GM21528 (cell line): ENCODE measurements around the gene LRPAP1.
"Not testable (repeated sequence)": the region's sequence is repeated elsewhere in the genome, so short reads cannot be mapped to it uniquely, and the experiment has no call there.

ENCODE experiments used
- ATAC-seq: cut with Tn5 transposase; IDR thresholded peaks from one replicate; pipeline ENCODE4 v1.9.1; 2021; ENCODE audit warnings: mild to moderate bottlenecking, moderate library complexity; ENCODE audit not compliant: unreplicated experiment, low FRiP score

LRPAP1 gene

DNA sequence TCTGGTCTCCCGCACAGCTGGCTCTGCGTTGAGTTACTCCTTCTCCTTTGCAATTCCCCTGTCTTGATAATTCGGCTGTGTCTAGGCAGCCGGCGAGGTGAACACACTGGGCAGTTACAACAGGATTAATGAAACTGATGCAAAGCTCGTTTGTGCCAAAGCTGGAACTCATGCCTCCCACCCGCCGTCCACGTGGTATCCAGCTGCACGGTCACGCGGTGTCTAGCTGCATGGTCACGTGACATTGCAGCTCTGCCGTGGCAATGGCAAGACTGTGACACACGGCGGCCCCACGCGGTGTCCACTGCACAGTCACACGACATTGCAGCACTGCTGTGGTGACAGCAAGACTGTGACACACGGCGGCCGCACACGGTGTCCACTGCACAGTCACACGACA is 31.2 kb upstream of the LRPAP1 start:
- ATAC-seq, result no peak

DNA sequence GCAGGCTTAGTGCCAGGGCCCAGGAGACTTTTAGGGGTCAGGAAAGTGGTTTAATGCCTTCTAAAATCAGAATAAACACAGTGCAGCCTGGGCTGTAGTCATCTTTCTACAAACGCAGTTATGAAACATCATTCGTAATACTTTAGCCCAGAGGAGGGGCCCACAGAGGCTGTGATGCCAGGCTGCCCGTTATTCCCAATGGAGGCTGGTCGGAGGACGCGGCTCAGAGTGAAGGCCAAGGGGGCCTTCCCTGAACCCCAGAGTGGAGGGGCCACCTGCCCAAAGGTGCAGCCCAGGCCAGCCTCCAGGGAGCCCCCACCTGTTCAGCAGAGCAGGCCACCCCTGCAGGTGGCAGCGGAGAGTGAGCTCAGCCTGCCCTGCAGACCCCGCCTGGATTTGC is 29.9 kb upstream of the LRPAP1 start:
- ATAC-seq, result not testable (repeated sequence)

DNA sequence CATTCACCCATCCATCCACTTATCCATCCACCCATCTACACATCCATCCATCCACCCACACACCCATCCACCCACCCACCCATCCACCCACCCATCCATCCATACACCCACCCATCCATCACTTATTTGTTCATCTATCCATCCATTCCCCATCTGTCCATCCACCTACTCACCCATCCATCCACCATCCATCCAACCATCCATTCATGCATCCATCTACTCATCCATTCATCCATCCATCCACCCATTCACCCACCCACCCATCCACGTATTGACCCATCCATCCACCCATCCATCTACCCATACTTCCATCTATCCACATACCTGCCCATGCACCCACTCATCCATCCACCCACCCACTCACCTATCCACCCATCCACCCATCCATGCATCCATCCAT is 28.2 kb upstream of the LRPAP1 start:
- not testable (repeated sequence) for ATAC-seq

DNA sequence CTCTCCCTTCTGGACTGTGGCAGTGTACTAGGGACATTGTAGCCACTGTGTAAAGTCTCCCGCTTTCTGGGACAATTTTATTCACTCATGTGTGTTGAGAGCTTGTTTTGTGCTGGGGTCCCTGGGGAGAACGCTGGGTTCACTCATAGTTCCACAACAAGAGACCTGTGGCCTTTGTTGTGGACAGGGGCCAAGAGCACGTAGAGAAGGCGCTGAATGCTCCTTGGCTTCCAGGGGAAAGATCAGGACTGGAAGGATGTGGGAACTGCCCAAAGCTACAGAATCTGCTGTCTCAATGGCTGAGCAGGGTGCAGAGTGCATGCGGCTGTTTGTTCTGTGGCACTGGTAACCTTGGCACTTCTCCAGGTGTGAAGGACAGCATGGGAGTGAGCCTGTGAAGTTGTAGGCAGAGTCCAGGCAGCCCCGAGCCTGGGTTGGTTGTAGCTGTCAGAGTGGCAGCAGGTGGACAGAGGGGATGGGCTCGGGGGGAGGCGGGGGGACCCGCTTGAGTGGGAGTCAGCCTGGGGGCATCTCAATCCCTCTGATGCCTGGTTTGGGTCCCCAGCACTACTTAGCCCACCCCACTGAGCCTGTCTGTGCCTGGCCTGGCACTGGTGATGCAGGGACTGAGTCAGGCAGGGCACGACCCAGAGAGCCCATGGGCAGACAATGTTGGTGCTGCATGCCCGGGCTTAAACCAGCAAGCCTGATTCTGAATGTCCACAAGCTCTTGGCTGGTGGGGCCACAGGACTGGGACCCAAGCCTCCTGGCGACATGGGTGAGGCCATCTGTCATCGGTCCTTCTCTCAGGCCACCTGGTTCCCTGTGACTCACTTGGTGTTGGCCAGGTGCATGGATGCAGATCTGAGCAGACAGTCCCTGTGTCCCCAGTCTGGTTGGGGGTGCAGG is 27.4 kb upstream of the LRPAP1 start:
- not testable (repeated sequence) for ATAC-seq

DNA sequence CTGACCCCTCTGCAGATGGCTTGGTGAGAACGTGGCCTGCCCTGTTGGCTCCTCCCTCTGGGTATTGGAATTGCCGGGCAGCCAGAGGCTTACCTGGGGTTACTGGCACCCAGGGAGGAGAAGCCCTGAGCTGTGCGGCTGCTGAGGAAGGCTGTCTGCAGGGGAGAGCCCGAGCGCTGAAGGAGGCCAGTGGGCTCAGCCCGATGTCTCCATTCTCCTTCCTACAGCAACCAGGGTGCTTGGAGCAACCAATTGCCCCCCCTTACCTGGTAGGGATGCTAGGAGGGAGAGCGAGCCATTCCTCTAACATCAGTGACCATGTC is 26.3 kb upstream of the LRPAP1 start:
- not testable (repeated sequence) for ATAC-seq

DNA sequence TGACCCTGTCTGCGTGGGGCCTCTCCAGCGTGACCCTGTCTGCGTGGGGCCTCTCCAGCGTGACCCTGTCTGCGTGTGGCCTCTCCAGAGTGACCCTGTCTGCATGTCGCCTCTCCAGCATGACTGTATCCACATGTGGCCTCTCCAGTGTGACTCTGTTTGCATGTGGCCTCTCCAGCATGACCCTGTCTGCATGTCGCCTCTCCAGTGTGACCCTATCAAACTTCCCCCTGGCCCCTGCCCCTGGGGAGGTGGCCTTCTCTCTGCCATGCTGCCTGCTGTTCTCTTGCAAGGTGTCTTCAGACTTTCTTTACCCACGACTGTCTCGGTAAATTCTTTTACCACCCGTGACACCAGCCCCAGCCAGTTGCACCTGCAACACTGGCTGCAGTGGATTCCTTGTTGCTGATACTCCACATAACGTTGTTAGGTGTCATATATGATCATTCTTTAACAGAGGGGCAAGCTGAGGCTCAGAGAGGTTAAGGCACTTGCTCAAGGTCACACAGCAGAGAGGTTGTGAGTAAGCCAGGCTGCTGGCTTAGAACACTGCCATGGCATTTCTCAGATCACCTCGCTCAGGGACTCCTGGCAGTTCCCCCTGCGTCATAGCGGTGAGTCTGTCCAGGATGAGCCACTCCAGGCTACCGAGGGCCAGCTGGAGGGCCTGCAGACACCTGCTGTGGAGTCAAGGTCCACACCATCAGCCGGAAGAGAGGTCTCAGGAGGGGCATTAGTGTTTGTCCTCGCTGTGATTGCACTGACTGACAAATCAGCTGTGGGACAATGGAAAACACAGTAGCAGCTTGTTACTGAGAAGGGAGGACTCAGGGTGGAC is 25.7 kb upstream of the LRPAP1 start:
- ATAC-seq, result not testable (repeated sequence)

DNA sequence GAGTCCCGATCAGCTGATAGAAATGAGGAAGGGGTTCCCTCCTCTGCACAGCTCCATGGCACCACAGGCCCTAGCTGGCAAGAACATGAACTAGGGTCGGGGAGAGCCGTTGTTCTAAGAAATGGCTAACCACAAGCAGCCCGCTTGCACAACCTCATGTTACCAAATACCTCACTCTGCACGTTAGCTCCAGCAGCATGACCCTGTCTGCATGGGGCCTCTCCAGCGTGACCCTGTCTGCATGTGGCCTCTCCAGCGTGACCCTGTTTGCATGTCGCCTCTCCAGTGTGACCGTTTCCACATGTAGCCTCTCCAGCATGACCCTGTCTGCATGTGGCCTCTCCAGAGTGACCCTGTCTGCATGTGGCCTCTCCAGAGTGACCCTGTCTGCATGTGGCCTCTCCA is 24.9 kb upstream of the LRPAP1 start:
- ATAC-seq, result not testable (repeated sequence)

DNA sequence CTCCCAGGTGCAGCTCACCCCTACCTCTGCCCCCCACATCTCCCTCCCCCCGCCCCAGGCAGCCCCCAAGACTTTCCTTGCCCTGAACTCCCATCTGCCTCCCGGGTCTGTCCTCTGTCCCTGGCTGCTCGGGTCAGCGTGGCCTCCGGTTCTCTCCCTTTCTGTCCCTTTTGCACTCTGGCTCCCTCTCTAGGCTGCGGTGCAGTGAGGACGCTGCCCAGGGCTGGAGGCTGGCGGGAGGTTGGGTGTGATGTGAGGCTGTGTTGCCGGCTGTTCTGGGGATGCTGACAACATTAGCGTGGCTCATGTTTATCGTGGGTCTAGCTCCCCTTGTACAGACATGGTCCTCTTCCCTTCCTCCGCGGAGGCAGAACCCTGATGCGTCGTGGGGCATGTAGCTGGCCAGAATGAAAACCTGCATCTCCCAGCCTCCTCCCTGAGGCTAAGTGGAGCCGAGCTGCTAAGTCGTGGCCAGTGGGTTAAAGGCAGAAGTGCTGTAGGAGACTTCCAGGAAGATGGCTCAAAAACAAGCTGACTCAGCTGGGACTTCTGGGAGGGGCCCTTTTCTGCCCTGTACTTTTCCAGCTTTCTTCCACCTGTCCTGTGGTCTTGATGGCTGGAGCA is 24.1 kb upstream of the LRPAP1 start:
- ATAC-seq, result not testable (repeated sequence)

DNA sequence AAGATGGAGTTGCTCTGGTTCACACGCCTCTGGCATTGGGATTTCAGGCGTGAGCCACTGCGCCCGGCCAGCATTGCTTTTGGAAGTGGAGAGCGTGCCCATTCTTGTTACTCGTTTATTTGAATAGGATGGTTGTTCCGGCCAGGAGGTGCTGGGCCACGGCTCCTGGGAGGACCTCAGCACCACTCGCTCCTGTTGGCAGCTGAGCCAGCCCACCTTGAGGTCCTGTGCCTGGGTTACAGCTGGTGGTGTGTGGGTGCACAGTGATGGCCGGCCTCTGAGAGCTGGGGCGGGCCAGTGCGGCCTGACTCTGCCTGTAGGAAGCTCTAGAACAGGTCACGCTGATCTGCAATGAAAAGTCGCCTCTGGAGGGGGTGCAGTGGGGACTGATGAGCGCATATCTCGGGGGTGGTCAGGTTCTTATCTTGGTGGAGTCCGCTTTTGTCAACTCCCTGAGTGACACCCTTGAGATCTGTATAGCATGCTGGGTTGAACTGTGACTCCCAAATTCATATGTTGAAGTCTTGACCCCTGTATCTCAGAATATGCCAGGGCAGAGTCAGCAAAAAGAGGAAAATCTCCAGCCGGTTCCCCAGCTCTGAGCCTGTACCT is 23.3 kb upstream of the LRPAP1 start:
- not testable (repeated sequence) for ATAC-seq

DNA sequence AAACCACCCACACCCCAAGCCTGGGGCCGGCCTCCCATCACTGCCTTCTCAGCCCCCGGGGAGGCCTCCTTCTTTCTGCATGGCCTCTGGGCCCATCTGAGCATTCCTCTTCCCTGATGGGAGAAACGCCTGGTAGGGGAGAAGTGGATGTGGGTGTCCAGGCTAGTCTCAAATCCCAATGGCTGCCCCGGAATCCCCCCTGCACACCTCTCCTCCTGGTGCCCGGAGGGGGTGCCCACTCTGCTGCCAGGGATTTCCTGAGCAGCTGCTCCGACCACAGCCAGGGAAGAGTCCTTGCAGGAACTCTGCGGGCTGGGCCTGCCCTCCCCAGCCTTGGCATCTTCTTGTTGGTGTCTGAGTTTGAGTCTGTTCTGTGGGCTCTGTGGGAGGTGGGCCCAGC is 19.1 kb upstream of the LRPAP1 start:
- ATAC-seq, result not testable (repeated sequence)

DNA sequence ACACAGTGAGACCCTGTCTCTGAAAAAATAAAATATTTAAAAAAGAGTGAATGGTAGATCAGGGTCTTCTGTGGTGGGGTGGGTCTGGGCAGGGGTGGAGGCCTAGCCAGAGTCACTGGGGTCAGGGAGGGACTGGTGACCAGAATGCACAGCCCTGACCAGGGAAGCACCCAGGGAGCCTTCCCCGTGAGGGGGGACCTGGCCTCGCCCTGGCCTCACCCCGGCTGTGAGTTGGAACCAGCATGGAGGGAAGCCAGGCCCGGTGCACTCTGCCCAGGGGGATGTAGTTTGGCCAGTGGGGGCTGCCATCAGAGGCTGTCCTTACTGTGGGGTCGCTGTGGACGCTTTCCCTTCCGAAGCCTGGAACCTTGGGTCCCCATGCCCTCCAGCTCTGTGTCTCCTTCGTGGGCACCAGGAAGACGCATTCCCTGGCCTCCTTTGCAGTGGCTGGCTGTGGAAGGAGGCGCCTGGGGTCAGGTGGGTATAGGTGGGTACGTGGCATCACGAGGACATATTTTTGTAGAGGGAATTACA is 18.6 kb upstream of the LRPAP1 start:
- ATAC-seq, result not testable (repeated sequence)

DNA sequence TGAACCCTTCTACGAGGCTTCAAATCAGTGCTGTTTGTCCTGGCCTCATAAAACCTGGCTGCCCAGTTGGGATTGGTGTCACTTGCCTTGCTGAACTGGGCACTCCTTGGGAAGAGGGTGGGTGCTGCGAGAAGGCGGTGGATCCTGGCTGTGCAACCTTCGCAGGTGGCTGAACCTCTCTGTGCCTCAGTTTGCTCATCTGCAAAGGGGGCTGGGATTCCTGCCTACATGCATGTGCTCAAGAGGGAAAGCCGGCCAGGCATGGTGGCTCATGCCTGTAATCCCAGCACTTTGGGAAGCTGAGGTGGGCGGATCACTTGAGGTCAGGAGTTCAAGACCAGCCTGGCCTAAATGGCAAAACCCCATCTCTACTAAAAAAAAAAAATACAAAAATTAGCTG is 17.8 kb upstream of the LRPAP1 start:
- not testable (repeated sequence) for ATAC-seq

DNA sequence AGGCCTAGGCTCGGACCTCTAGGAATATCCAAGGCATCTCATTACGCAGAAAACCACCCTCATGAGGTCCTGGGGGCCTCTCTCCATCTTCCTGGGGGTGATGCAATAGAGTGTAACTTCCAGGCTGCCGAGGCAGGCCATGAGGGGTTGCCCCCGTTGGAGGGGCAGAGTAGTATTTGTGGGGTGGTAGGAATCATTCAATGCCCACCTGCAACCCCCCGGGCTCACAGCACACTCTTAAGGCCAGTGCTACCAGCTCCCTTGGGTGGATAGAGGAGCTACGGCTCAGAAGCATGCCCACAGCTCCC is 17.4 kb upstream of the LRPAP1 start:
- ATAC-seq, result not testable (repeated sequence)

DNA sequence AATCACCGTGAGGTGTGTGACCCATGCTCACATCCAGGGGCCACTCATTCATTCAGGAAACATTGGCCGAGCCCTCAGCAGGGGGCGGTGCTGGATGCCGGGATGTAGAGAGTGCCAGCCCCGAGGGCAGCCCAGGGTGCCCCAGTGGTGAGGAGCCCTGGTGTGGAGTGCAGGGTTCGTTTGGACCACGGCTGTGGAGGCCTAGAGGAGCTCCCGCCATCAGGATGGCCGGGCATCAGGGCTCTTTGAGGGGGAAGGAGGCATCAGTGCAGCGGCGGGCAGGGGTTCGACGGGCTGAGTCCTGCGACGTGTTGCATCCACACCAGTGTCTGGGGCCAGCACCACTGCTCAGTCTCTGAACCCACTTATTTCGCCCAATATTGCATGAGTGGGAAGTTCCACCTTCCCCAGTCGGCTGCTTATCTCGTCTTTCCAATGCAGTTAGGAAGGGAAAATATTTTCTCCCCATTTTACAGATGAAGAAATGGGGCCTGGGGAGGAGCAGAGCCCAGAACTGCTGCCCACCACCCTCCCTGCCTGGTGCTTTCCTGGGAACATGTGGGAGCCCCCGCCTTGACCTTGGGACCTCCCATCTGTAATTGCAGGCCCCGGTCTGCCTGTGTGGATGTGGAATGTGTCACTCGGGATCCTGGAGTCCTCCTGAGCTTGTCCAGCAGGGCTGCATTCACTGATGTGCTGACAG is 16.9 kb upstream of the LRPAP1 start:
- ATAC-seq, result not testable (repeated sequence)

DNA sequence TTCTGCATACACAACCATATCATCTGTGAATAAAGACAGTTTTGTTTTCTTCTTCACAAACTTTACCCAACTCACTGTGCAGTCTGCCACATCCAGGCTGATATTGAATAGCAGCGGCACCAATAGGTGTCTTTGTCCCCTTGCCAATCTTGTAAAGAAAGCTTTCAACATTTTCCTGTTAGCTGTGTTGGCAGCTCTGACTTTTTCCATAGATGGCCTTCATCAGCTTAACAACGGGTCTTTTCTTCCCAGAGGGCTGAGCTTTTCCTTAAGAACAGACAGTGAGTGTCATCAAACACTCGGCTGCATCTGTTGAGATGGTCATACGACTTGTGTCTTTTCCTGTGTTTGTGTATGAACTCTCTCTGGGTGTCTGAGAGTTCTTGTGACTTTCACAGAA is 14.5 kb upstream of the LRPAP1 start:
- ATAC-seq, result not testable (repeated sequence)

DNA sequence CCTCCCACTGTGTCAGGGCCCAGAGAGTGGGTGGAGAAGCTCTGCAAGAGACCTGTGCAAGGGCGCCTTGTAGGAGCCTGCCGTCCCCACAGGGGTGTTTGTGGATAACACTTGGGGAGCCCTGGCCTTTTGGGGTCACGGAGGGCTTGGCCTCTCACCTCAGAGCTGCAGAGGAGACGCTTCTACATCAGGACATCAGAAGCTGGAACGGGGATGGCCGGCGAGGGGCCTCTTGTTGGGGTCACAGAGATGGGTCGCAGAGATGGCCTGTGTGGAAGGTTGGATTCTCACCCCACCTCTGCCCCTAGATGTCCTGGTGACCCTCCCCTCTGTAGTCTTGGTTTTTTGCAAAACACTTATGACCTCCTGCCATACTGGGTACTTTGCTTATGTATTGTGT is 13.1 kb upstream of the LRPAP1 start:
- not testable (repeated sequence) for ATAC-seq

DNA sequence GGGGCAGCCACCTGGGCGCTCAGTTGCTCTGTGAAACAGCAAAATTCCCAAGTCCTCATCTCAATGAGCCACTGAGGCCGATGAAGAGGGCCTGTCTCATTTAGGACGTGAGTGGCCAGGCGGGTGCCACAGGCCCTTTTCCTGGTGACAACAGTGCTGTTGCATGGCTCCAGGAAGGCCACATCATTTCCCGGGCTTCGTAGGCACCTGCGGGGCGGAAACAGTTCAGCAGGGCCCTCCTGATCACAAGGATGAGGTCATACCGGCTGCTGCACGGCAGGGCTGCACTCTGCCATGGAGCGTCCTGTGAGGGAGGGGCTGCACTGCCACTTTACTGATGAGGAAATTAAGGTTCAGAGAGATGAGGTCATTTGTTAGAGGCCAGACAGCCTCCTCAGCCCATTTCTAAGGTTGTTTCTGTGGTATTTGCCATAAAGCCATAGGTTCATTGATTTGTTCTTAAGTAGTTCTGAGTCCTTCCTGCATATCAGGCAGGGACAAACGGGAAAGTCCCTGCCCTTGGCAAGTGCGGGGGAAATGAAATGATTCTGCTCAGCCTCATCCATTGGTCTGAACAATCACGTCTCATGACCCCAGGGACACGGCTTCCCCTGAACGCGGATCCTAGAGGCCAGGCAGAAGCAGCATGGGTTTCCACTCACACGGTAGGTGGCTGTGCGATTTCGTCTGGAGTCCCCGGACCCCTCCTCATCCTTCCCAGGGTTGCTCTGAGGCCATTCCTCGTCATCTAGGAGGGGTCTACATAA is 12.2 kb upstream of the LRPAP1 start:
- not testable (repeated sequence) for ATAC-seq

DNA sequence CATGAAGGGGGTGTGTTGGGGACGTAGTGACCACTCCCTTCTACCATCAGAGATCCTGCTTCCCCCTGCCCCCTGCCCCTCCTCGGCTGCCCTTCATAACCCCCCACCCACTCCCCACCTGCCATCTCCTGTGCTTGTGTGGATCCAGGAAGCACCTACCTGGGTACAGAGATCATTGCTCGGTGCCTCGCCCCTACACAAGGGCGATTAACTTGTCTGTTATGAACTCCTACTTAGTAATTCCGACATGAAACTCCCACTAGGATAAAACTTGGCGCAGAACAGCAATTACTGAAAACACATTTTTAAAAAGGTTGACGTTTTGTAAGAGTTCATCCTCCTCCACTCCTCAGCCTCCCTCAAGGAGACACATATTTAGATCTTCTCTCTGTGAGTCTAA is 11.2 kb upstream of the LRPAP1 start:
- not testable (repeated sequence) for ATAC-seq

DNA sequence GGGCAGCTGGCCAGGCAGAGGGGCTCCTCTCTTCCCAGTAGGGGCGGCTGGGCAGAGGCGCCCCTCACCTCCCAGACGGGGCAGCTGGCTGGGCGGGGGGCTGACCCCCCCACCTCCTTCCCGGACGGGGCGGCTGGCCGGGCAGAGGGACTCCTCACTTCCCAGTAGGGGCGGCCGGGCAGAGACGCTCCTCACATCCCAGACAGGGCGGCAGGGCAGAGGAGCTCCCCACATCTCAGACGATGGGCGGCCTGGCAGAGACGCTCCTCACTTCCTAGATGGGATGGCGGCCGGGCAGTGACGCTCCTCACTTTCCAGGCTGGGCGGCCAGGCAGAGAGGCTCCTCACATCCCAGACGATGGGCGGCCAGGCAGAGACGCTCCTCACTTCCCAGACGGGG is 6.7 kb upstream of the LRPAP1 start:
- not testable (repeated sequence) for ATAC-seq
